Activated CD4-positive, alpha-beta memory T cell treated with anti-CD3 and anti-CD28 coated beads for 36 hours (primary cell): ENCODE measurements around the gene HMOX1. TPM values are rescaled to one million over a fixed set of nuclear protein-coding genes. Genes with fewer than 3 reads are reported as not detected.
A peak's percentile ranks its signal among the peaks of the same experiment; 100 is the strongest.

ENCODE experiments used
- CTCF ChIA-PET: fragments of 350-600 bp; sonication (Branson Sonifier 250); formaldehyde crosslinking; loops from one replicate; lab custom pipeline; 2021; ENCODE audit warnings: antibody characterized with exemption, inconsistent platforms; lab: Charles Lee
- POLR2A ChIA-PET: fragments of 350-600 bp; sonication (Branson Sonifier 250); formaldehyde crosslinking; loops from one replicate; lab custom pipeline; 2021; ENCODE audit warnings: antibody characterized with exemption; lab: Charles Lee
- DNase-seq: peaks from one replicate; pipeline ENCODE4 v3.0.0-alpha.2; 2020
- H3K27ac Mint-ChIP-seq: one replicate; pipeline ENCODE4 v1.8.0; 2021; ENCODE audit warnings: mixed read lengths
- H3K27me3 Mint-ChIP-seq: one replicate; pipeline ENCODE4 v1.8.0; 2021; ENCODE audit warnings: mixed read lengths
- H3K36me3 Mint-ChIP-seq: one replicate; pipeline ENCODE4 v1.8.0; 2021; ENCODE audit warnings: mixed read lengths
- H3K4me1 Mint-ChIP-seq: one replicate; pipeline ENCODE4 v1.8.0; 2021; ENCODE audit warnings: low read depth, mixed read lengths
- H3K4me3 Mint-ChIP-seq: one replicate; pipeline ENCODE4 v1.8.0; 2021; ENCODE audit warnings: mild to moderate bottlenecking, mixed read lengths
- H3K9me3 Mint-ChIP-seq: one replicate; pipeline ENCODE4 v1.8.0; 2021; ENCODE audit warnings: mixed read lengths
- intact Hi-C: fragments of 100-400 bp; cut with micrococcal nuclease; formaldehyde crosslinking; loops from one replicate; pipeline ENCODE4 v1.15.1; 2023
- microRNA-seq: library from miRNA; unstranded; fragments of <30 nt; microRNA quantifications from one replicate; pipeline ENCODE4 v1.2.0, GENCODE V29; 2022; ENCODE audit warnings: borderline number of aligned reads, borderline microRNAs expressed, borderline replicate concordance
- total RNA-seq, 2 experiments: library from RNA; stranded (reverse); gene quantifications; one replicate each; pipeline ENCODE4 v1.2.3, GENCODE V29; 2021

Gene HMOX1
- total RNA-seq, 2 experiments from 2014 or later: 2.7 to 2.8 TPM

DNA sequence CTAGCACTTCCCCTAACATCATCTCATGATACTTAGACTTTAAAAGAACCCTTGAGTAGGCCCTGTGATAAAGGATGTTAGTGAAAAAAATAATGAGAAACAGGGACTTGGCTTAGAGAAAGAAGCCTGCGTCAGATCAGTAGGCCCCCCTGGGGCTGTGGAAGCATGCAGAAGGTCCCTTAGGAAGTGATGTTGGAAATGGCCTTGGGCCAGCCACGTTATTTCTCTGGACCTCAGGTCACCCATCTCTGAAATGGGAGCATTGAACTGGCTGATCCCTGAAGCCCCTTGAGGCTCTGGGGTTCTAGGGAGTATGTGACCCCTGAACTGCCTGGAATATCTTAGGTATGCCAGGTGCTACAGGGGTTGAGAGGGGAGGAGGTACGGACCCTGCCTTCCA is 59.2 kb downstream of the HMOX1 start:
- no peak overlapping the region for H3K27ac Mint-ChIP-seq
- ChIA-PET CTCF (no interaction called here), POLR2A (no interaction called here)
- no peaks in the 10 kb centered on the region for H3K9me3 Mint-ChIP-seq
- intact Hi-C loops: no loop called here
- H3K36me3 Mint-ChIP-seq: peaks cover 31% of the 10 kb centered on the region
- H3K27me3 Mint-ChIP-seq: no peaks in the 10 kb centered on the region
- no peaks in the 10 kb centered on the region for H3K4me1 Mint-ChIP-seq
- no peak for DNase-seq
- no peak overlapping the region for H3K4me3 Mint-ChIP-seq

DNA sequence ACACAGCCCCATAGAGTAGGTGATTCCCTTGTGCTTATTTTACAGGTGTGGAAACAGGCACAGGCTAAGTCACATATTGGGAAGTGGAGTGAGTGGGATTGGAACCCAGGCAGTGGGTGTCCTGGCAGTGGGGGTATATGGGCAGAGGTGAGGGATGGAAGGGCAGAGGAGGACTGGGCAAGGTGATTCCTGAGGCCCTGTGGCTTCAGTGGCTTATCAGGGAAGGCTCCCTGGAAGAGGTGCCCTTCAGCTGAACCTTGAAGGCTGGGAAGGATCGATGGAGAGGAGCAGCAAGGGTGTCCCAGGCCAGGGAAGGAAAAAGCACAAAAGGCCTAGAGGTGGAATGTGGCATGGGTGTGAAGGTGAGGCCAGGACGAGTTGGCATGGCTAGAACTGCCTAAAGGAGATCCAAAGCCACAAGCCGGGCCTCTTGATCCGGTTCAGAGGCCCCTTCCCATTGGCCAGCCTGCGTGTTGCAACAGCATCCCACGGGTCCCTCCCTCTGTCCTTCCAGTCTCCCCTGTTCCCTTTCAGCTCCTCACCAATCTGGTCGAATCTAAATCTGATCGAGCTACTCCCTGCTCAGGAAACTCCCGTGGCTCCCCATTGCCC is 60.7 kb downstream of the HMOX1 start:
- intact Hi-C loops: no loop called here
- Mint-ChIP-seq H3K27me3 (no peaks in the 10 kb centered on the region), H3K4me1 (no peaks in the 10 kb centered on the region), H3K9me3 (no peaks in the 10 kb centered on the region), H3K36me3 (peaks cover 35% of the 10 kb centered on the region), H3K27ac (no peak overlapping the region), H3K4me3 (no peak overlapping the region)
- POLR2A ChIA-PET: no interaction called here
- DNase-seq: no peak
- CTCF ChIA-PET: no interaction called here

DNA sequence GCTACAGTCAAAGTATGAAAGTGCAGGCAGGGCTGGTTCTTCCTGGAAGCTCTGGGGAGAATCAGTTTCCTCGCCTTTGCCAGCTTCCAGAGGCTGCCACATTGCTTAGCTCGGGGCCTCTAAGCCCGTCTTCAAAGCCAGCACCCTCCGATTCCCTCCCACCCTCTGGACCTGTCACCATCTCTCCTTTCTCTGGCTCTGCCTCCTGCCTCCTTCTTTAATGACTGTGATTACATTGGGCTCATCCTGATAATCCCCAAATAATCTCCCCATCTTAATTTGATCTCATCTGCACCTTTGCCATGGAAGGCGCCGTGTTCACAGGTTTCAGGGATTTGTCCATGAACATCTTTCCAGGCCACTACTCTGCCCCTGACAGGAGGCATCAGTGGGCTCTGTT is 61.6 kb downstream of the HMOX1 start:
- intact Hi-C loops: no loop called here
- ChIA-PET POLR2A (no interaction called here), CTCF (no interaction called here)
- no peak overlapping the region for H3K4me3 Mint-ChIP-seq
- H3K36me3 Mint-ChIP-seq: peaks cover 27% of the 10 kb centered on the region
- DNase-seq: no peak
- no peaks in the 10 kb centered on the region for H3K9me3 Mint-ChIP-seq
- no peaks in the 10 kb centered on the region for H3K27me3 Mint-ChIP-seq
- H3K4me1 Mint-ChIP-seq: no peaks in the 10 kb centered on the region
- H3K27ac Mint-ChIP-seq: no peak overlapping the region

DNA sequence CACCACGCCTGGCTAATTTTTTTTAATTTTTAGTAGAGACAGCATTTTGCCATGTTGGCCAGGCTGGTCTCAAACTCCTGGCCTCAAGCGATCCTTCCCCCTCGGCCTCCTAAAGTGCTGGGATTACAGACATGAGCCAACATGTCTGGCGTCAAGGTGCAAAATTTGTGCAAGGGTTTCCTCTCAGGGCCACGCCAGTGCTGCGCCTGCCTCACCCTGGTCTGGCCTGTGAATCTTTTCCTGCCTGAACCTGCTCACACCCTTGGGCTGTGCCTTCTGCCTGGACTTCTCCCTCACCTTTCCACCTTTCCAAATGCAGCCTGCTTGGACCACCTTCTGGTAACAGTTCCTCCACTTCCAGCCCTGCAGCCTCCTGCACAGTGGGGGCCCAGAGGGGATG is 62.4 kb downstream of the HMOX1 start:
- H3K27me3 Mint-ChIP-seq: no peaks in the 10 kb centered on the region
- CTCF ChIA-PET: no interaction called here
- no peak overlapping the region for H3K27ac Mint-ChIP-seq
- POLR2A ChIA-PET: no interaction called here
- intact Hi-C loops: no loop called here
- H3K36me3 Mint-ChIP-seq: peaks cover 22% of the 10 kb centered on the region
- no peak overlapping the region for H3K4me3 Mint-ChIP-seq
- H3K9me3 Mint-ChIP-seq: no peaks in the 10 kb centered on the region
- H3K4me1 Mint-ChIP-seq: peaks cover 6% of the 10 kb centered on the region
- no peak for DNase-seq

Small RNA genes lying within 50 kb of the gene (microRNA-seq; reads per million reads assigned to microRNA genes)
- gene MIR3909 (5.1 reads per million, percentile 14 among the genes with 10 or more reads in this experiment), gene MIR6069 (not detected)

Other genes starting within 250 kb of the HMOX1 start
- gene HMGXB4, start 123.6 kb upstream of the HMOX1 start, total RNA-seq: 10 to 100 TPM; 33.9 to 35.7 TPM
- gene TOM1, start 81.2 kb upstream of the HMOX1 start, total RNA-seq: 10 to 100 TPM; 29.8 to 31.1 TPM
- gene MCM5, start 19.0 kb downstream of the HMOX1 start, total RNA-seq: 100 to 1,000 TPM; 265 to 266 TPM
- gene RASD2, start 159.7 kb downstream of the HMOX1 start, total RNA-seq: under 1 TPM in 1 of 2 experiments, not detected in 1; 0.10 TPM
- not detected for gene MB, start 236.2 kb downstream of the HMOX1 start, total RNA-seq